ENCODE results near the gene CPNE1.

Gene CPNE1

DNA sequence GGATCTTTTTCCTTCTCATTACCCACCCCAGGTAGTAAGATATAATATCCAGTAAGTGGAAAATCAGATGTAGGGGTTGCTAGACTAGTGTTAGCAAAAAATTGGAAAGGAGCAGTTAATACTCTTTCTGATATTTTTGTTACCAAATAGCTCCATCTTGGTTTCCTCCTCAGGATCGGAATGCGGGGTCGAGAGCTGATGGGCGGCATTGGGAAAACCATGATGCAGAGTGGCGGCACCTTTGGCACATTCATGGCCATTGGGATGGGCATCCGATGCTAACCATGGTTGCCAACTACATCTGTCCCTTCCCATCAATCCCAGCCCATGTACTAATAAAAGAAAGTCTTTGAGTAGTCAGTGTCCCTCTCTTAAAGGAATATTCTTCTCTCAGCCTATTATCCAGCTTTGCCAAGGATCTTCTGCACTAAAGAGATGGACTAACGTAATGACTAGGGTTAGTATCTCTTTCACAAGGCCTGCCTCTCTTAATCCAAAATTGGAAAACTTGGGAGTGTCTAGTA is 36.0 kb upstream of the CPNE1 start:
- TF ChIP-seq, protein P1, sequence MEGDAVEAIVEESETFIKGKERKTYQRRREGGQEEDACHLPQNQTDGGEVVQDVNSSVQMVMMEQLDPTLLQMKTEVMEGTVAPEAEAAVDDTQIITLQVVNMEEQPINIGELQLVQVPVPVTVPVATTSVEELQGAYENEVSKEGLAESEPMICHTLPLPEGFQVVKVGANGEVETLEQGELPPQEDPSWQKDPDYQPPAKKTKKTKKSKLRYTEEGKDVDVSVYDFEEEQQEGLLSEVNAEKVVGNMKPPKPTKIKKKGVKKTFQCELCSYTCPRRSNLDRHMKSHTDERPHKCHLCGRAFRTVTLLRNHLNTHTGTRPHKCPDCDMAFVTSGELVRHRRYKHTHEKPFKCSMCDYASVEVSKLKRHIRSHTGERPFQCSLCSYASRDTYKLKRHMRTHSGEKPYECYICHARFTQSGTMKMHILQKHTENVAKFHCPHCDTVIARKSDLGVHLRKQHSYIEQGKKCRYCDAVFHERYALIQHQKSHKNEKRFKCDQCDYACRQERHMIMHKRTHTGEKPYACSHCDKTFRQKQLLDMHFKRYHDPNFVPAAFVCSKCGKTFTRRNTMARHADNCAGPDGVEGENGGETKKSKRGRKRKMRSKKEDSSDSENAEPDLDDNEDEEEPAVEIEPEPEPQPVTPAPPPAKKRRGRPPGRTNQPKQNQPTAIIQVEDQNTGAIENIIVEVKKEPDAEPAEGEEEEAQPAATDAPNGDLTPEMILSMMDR (IDR thresholded peaks at IDR 0.05) = no peak
- H3K4me3 ChIP-seq = peak overlapping the region; percentile 90
- peak overlapping the region; percentile 47 to 90 for H3K27ac ChIP-seq
- DNase-seq (ENCODE audit: low spot score) = no peak

DNA sequence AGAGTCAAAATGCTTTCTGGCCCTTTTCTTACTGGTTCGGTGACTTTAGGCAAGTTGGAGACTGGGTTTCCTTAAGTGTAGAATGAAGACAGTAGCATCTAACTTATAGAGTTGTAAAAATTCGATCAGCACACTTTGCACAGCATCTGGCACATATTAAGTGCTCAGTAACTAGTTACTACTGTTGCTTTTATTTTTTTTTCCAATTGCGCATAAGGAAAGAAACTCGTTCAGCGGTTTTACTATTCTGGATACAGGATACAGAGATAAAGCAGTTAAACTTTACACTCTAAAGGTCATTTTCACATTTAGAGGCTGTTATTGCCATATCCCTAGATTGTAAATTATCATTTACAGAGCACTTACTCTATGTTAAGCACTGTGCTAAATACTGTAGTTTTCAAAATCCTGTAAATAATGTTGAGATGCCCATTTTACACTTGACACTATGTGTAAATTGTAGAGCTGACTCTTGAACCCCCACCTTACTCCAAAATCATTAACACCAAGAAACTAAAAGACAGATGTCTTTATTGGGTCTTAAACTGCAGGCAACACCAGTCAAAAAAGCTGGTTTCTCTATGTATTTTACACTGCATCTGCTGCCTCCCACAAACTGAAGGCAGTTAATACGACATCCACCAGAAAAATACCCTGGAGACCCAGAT is 35.4 kb upstream of the CPNE1 start:
- Histone ChIP-seq H3K4me3 (peak overlapping the region; percentile 90), H3K27ac (peak overlapping the region; percentile 90 to 93)
- TF ChIP-seq, protein P1 (IDR thresholded peaks at IDR 0.05) = no peak
- no peak for DNase-seq (ENCODE audit: low spot score)

DNA sequence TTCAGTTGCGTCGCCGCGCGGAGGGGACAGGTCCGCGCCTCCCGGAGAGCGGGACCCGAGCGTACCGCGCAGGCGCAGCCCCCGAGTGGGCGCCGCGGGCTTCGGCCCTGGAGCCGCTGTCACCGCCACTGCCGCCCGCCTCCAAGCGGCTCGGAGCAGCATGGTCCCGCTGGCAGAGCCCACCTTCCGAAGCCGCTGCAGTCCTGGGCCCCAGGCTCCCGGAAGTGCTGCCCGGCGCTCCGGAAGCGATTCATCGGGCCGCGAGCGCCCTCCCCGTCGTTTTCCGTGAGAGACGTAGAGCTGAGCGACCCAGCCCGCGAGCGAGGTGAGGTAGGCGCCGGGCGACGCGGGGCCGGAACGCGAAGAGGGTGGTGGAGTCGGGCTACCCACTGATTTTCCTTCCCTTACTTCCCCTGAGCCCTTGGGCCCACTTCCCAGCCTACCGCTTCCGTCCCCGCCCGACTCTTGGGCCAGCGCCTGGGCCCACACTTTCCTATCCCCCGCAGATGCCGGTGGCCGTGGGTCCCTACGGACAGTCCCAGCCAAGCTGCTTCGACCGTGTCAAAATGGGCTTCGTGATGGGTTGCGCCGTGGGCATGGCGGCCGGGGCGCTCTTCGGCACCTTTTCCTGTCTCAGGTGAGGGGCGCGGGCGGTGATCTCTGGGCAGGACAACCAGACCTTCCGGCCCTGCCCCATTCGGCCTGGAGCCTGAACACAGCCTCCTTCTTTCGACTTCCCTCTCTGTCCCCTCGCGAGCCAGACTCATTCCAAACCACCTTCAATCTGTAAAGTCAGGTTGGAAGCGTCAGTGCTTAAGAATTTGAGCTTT is 34.6 kb upstream of the CPNE1 start, which contains the start of the genes NFS1 and ROMO1:
Gene NFS1, minus strand, starts transcription at position 226 of the 830 bp plus-strand sequence. Its CDS starts 64 bp downstream, at position 162.
Gene ROMO1, plus strand, starts transcription at position 279 of the 830 bp plus-strand sequence. Its CDS starts 228 bp downstream, at position 507.
- peak within 1 kb of the TSS; percentile 90 for H3K4me3 ChIP-seq
- peak within 1 kb of the TSS; percentile 90 to 93 for H3K27ac ChIP-seq
- peak; percentile 91 for DNase-seq (ENCODE audit: low spot score)
- TF ChIP-seq, protein P1 (IDR thresholded peaks at IDR 0.05) = no peak

DNA sequence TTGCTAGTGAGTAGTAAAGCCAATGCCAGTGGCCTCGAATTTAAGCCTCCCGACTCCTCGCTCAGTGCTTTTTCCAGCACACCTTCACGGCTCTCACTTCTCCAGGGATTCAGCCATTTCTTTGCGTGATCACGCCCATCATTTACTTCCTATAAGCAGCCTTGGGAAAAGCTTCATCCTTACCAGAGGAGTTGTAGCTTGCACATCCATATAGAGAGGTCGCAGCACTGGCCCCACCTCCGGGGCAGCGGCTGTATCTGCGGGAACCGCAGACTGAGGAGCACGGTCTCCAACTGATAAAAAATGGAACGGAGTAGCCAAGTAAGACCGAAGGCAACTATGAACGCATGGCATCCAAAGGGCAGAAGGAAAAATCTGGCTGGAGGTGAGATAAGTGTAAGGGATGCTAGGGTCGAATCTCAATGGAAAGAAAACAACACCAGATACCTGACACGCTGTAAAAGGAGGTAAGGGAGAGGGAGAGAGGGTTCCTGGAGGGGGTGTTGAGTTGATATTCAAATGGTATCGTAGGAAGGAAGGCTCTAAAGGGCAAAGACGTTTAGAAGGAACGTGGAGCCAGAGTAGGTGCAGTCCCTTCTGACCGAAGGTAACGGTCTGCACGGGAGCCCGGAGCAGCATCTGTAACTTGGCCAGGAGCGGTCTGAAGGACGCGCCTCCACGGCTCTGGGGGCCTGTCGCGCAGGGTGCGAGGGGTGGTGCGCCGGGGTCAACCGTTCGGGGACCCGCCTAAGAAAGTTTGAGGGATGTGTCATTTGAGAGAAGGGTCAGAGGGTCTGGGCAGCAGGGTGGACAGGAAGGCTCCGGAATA is 33.8 kb upstream of the CPNE1 start:
- Histone ChIP-seq H3K4me3 (peak overlapping the region; percentile 90), H3K27ac (peak overlapping the region; percentile 90 to 93)
- TF ChIP-seq, protein P1 (IDR thresholded peaks at IDR 0.05) = no peak
- no peak for DNase-seq (ENCODE audit: low spot score)

DNA sequence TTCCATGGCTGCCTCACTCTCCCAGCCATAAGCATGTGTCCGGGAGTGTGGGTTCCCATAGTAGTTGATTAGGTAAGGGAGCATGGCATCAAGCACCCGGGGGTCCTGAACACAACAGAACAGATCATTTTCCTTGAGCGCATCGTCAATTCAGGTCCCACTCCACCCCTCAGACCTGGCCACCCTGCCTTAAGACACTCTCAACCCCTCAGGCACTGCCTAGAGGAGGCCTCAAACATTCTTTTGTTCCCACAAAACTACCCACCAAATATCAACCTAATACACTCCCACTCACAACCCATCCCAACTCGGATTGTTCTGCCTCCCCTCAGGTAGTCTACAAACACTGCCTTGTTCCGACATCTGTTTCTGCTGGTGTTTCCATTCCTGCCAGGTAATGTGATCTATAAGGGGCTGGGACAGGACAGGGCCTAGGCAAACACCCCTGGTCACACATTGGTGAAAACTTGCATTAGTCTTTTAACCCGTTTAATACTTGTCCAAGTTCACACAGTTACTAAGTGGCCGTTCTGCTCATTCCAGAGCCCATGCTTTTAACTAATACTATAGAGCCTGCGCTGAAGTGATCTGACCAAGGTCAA is 33.1 kb upstream of the CPNE1 start:
- H3K27ac ChIP-seq = peak overlapping the region in 1 of 2 donors; percentile 33
- TF ChIP-seq, protein P1 (IDR thresholded peaks at IDR 0.05) = no peak

DNA sequence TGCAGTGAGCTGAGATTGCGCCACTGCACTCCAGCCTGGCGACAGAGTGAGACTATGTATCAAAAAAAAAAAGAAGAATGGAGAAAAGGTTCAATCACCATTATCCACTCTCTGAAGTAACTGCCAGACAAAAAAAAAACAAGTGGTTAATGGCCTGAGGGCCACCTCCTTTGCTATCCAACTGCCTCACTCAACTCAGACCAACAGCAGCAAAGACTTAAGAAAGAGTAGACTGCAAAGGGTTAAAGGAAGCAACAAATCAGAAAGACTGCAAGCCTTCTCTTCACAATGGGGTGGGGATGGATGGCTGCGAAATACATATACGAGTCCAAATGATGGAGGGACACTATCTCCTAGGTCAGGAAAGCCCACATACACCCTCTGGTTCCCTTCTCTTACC is 31.3 kb upstream of the CPNE1 start:
- no peak overlapping the region for H3K27ac ChIP-seq
- TF ChIP-seq, protein P1 (IDR thresholded peaks at IDR 0.05) = no peak
- no peak overlapping the region for H3K4me3 ChIP-seq
- no peak for DNase-seq (ENCODE audit: low spot score)

More for the DNA sequence above, 33.1 kb upstream of the CPNE1 start:
- H3K4me3 ChIP-seq = peak overlapping the region; percentile 90
- DNase-seq (ENCODE audit: low spot score) = no peak

Measured in coronary artery (tissue), 2 donors.